K562 (cell line): ENCODE results near the gene SMCO1.

Experiments
- CBFB ChIP-seq: sonication (generic); formaldehyde crosslinking; IDR thresholded peaks from 2 replicates; pipeline ENCODE4 v1.4.0; 2020; ENCODE audit warnings: mild to moderate bottlenecking, missing genetic modification reagents
- GABPA ChIP-seq: fragments of 200-800 bp; sonication (Bioruptor generic); conservative IDR thresholded peaks from 2 replicates; pipeline ENCODE4 v1.6.1; 2016; ENCODE audit warnings: low read depth, missing genetic modification characterization, missing compliant biosample characterization
- HMG20A ChIP-seq: fragments of 450-650 bp; formaldehyde crosslinking; conservative IDR thresholded peaks from 2 replicates; pipeline ENCODE4 v1.4.0; 2020; ENCODE audit warnings: mild to moderate bottlenecking, mixed read lengths
- MXI1 ChIP-seq: IDR thresholded peaks from 2 replicates; pipeline ENCODE4 v1.6.1; 2011; ENCODE audit warnings: low read depth, mild to moderate bottlenecking, improper control_type of control experiment, low read length
- ZNF184 ChIP-seq: sonication (generic); formaldehyde crosslinking; IDR thresholded peaks from 2 replicates; pipeline ENCODE4 v1.5.0; 2020; ENCODE audit warnings: missing genetic modification reagents
- TF ChIP-seq, protein P1 (sequence below): sonication (generic); formaldehyde crosslinking; IDR thresholded peaks from 2 replicates; pipeline ENCODE4 v1.8.1; 2022; ENCODE audit warnings: missing genetic modification reagents
- TF ChIP-seq, protein P2 (sequence below): sonication (generic); formaldehyde crosslinking; IDR thresholded peaks from 2 replicates; pipeline ENCODE4 v1.9.0; 2022; ENCODE audit warnings: mild to moderate bottlenecking, missing genetic modification reagents
- TF ChIP-seq, protein P3 (sequence below): sonication (generic); formaldehyde crosslinking; IDR thresholded peaks from 2 replicates; pipeline ENCODE4 v1.8.1; 2023; ENCODE audit warnings: mild to moderate bottlenecking, missing genetic modification reagents
- TF ChIP-seq, protein P4 (sequence below): fragments of 450-650 bp; IDR thresholded peaks from 2 replicates; pipeline ENCODE4 v1.6.1; 2016; ENCODE audit warnings: antibody characterized with exemption
- TF ChIP-seq, protein P5 (sequence below): fragments of 450-650 bp; IDR thresholded peaks from 2 replicates; pipeline ENCODE4 v1.6.1; 2017; ENCODE audit warnings: antibody characterized with exemption
- TF ChIP-seq, protein P6 (sequence below), 3 experiments: IDR thresholded peaks in 2 of 3; conservative IDR thresholded peaks in 1 of 3; 2 replicates each; pipeline ENCODE4 v1.5.1; 2011 to 2012; ENCODE audit warnings: low read length in 3 of 3, mild to moderate bottlenecking in 3 of 3, control low read depth in 2 of 3, improper control_type of control experiment in 1 of 3, inconsistent platforms in 1 of 3, low read depth in 1 of 3, mixed read lengths in 1 of 3, moderate library complexity in 1 of 3; ENCODE audit not compliant: insufficient read depth in 2 of 3

DNA sequence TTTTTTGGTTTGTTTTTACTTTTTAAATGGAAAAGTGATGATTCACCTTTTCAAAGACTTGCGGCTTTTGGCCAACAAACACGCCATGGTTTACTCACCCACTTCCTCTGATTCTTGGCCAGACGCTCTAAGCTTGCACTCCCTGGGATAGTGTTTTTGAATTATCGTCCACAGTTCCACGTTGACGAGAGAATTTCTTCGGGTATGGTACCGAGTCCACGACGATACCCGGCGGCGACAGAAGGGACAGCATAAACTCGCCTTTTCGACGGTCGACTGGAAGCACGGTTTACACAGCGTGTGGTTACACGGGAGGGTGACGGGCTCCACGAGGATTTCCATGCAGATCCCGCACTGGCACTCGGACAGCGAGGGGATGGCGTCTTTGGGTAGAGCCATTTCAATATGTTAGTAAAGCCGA is 12.4 kb downstream of the SMCO1 start:
- TF ChIP-seq GABPA (no peak), CBFB (CRISPR knock-in tag) (no peak), MXI1 (no peak; the same call in 1 of the 2 replicates), HMG20A (CRISPR knock-in tag) (no peak), ZNF184 (CRISPR knock-in tag) (no peak)
- TF ChIP-seq, protein P1, sequence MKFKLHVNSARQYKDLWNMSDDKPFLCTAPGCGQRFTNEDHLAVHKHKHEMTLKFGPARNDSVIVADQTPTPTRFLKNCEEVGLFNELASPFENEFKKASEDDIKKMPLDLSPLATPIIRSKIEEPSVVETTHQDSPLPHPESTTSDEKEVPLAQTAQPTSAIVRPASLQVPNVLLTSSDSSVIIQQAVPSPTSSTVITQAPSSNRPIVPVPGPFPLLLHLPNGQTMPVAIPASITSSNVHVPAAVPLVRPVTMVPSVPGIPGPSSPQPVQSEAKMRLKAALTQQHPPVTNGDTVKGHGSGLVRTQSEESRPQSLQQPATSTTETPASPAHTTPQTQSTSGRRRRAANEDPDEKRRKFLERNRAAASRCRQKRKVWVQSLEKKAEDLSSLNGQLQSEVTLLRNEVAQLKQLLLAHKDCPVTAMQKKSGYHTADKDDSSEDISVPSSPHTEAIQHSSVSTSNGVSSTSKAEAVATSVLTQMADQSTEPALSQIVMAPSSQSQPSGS (CRISPR knock-in tag) = no peak
- TF ChIP-seq, protein P2, sequence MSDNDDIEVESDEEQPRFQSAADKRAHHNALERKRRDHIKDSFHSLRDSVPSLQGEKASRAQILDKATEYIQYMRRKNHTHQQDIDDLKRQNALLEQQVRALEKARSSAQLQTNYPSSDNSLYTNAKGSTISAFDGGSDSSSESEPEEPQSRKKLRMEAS (CRISPR knock-in tag) = no peak
- TF ChIP-seq, protein P3, sequence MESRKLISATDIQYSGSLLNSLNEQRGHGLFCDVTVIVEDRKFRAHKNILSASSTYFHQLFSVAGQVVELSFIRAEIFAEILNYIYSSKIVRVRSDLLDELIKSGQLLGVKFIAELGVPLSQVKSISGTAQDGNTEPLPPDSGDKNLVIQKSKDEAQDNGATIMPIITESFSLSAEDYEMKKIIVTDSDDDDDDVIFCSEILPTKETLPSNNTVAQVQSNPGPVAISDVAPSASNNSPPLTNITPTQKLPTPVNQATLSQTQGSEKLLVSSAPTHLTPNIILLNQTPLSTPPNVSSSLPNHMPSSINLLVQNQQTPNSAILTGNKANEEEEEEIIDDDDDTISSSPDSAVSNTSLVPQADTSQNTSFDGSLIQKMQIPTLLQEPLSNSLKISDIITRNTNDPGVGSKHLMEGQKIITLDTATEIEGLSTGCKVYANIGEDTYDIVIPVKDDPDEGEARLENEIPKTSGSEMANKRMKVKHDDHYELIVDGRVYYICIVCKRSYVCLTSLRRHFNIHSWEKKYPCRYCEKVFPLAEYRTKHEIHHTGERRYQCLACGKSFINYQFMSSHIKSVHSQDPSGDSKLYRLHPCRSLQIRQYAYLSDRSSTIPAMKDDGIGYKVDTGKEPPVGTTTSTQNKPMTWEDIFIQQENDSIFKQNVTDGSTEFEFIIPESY (CRISPR knock-in tag) = no peak
- TF ChIP-seq, protein P4, sequence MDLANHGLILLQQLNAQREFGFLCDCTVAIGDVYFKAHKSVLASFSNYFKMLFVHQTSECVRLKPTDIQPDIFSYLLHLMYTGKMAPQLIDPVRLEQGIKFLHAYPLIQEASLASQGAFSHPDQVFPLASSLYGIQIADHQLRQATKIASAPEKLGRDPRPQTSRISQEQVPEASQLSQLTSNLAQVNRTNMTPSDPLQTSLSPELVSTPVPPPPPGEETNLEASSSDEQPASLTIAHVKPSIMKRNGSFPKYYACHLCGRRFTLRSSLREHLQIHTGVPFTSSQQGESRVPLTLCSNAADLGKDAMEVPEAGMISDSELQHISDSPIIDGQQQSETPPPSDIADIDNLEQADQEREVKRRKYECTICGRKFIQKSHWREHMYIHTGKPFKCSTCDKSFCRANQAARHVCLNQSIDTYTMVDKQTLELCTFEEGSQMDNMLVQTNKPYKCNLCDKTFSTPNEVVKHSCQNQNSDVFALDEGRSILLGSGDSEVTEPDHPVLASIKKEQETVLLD = no peak
- TF ChIP-seq, protein P5, sequence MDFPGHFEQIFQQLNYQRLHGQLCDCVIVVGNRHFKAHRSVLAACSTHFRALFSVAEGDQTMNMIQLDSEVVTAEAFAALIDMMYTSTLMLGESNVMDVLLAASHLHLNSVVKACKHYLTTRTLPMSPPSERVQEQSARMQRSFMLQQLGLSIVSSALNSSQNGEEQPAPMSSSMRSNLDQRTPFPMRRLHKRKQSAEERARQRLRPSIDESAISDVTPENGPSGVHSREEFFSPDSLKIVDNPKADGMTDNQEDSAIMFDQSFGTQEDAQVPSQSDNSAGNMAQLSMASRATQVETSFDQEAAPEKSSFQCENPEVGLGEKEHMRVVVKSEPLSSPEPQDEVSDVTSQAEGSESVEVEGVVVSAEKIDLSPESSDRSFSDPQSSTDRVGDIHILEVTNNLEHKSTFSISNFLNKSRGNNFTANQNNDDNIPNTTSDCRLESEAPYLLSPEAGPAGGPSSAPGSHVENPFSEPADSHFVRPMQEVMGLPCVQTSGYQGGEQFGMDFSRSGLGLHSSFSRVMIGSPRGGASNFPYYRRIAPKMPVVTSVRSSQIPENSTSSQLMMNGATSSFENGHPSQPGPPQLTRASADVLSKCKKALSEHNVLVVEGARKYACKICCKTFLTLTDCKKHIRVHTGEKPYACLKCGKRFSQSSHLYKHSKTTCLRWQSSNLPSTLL = no peak
- TF ChIP-seq, protein P6, sequence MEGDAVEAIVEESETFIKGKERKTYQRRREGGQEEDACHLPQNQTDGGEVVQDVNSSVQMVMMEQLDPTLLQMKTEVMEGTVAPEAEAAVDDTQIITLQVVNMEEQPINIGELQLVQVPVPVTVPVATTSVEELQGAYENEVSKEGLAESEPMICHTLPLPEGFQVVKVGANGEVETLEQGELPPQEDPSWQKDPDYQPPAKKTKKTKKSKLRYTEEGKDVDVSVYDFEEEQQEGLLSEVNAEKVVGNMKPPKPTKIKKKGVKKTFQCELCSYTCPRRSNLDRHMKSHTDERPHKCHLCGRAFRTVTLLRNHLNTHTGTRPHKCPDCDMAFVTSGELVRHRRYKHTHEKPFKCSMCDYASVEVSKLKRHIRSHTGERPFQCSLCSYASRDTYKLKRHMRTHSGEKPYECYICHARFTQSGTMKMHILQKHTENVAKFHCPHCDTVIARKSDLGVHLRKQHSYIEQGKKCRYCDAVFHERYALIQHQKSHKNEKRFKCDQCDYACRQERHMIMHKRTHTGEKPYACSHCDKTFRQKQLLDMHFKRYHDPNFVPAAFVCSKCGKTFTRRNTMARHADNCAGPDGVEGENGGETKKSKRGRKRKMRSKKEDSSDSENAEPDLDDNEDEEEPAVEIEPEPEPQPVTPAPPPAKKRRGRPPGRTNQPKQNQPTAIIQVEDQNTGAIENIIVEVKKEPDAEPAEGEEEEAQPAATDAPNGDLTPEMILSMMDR (IDR thresholded peaks at IDR 0.05 in 2 of 3, conservative IDR thresholded peaks at IDR 0.05 in 1 of 3; ENCODE audit: insufficient read depth in 2 of 3, low read depth in 1 of 3, low read length in 3 of 3) = 0 out of 6 replicates have a peak, but pooled peaks of 1 of the 3 experiments have one; percentile 23
